HepG2 (cell line): ENCODE results near the gene DOLK. TPM values are rescaled to one million over a fixed set of nuclear protein-coding genes. Genes with fewer than 3 reads are reported as not detected.

Experiments
- HOMEZ ChIP-seq: IDR thresholded peaks from 2 replicates; pipeline ENCODE4 v1.6.1; 2016; ENCODE audit warnings: low read depth
- IRF1 ChIP-seq: sonication (generic); formaldehyde crosslinking; IDR thresholded peaks from 2 replicates; pipeline ENCODE4 v1.4.0; 2020; ENCODE audit warnings: low read depth, mild to moderate bottlenecking, missing genetic modification reagents
- KDM5B ChIP-seq: sonication (generic); formaldehyde crosslinking; IDR thresholded peaks from 2 replicates; pipeline ENCODE4 v1.4.0; 2020; ENCODE audit warnings: missing genetic modification reagents, mild to moderate bottlenecking, borderline replicate concordance
- MEIS1 ChIP-seq: sonication (generic); formaldehyde crosslinking; IDR thresholded peaks from 2 replicates; pipeline ENCODE4 v1.9.0; 2021; ENCODE audit warnings: mild to moderate bottlenecking, missing genetic modification reagents, moderate library complexity, borderline replicate concordance
- NPAS2 ChIP-seq: sonication (generic); formaldehyde crosslinking; IDR thresholded peaks from 2 replicates; pipeline ENCODE4 v1.8.0; 2022; ENCODE audit warnings: mild to moderate bottlenecking, missing genetic modification reagents, borderline replicate concordance
- NR2F6 ChIP-seq, 2 experiments: IDR thresholded peaks; 2 replicates each; pipeline ENCODE4 v1.6.1; 2016; ENCODE audit warnings: antibody characterized with exemption in 1 of 2, mild to moderate bottlenecking in 1 of 2
- PITX1 ChIP-seq: sonication (generic); formaldehyde crosslinking; IDR thresholded peaks from 2 replicates; pipeline ENCODE4 v1.5.1; 2020; ENCODE audit warnings: mild to moderate bottlenecking, missing genetic modification reagents
- PLSCR1 ChIP-seq: sonication (generic); formaldehyde crosslinking; IDR thresholded peaks from 2 replicates; pipeline ENCODE4 v1.5.0; 2020; ENCODE audit warnings: missing genetic modification reagents, mild to moderate bottlenecking, borderline replicate concordance
- SOX5 ChIP-seq: IDR thresholded peaks from 2 replicates; pipeline ENCODE4 v1.6.1; 2016; ENCODE audit warnings: borderline replicate concordance
- STAT6 ChIP-seq: sonication (generic); formaldehyde crosslinking; IDR thresholded peaks from 2 replicates; pipeline ENCODE4 v1.4.0; 2020; ENCODE audit warnings: missing genetic modification reagents, mild to moderate bottlenecking, borderline replicate concordance
- ZFP82 ChIP-seq: sonication (generic); formaldehyde crosslinking; IDR thresholded peaks from 2 replicates; pipeline ENCODE4 v1.5.1; 2020; ENCODE audit warnings: mild to moderate bottlenecking, missing genetic modification reagents, borderline replicate concordance
- ZMYM2 ChIP-seq: sonication (generic); formaldehyde crosslinking; IDR thresholded peaks from 2 replicates; pipeline ENCODE4 v1.8.0; 2022; ENCODE audit warnings: mild to moderate bottlenecking, missing genetic modification reagents
- ZNF331 ChIP-seq: sonication (generic); formaldehyde crosslinking; IDR thresholded peaks from 2 replicates; pipeline ENCODE4 v1.4.0; 2020; ENCODE audit warnings: missing genetic modification reagents
- ZNF512 ChIP-seq: sonication (generic); formaldehyde crosslinking; IDR thresholded peaks from 2 replicates; pipeline ENCODE4 v1.4.0; 2020; ENCODE audit warnings: mild to moderate bottlenecking, missing genetic modification reagents
- ZNF687 ChIP-seq: sonication (generic); formaldehyde crosslinking; IDR thresholded peaks from 2 replicates; pipeline ENCODE4 v1.5.1; 2020; ENCODE audit warnings: mild to moderate bottlenecking, missing genetic modification reagents, moderate library complexity
- polyA plus RNA-seq, 8 experiments: library from polyadenylated mRNA; depleted of rRNA in 3 of 8; stranded (reverse) in 7 of 8; unstranded in 1 of 8; fragments of >200 nt; fragmentation: Illumina TruSeq in 4 of 8; extraction: Trizol in 4 of 8; gene quantifications; 2 replicates each; pipeline versions ENCODE4 v1.2.1 to v1.2.3, GENCODE V29; 2011 to 2016; ENCODE audit warnings: low read depth in 4 of 8, missing spikeins in 1 of 8, mixed read lengths in 1 of 8; ENCODE audit not compliant: insufficient read depth in 1 of 8
- total RNA-seq, 5 experiments: library from RNA; depleted of rRNA; stranded (reverse); fragments of >200 nt; fragmentation: Illumina TruSeq; extraction: Trizol; gene quantifications; 2 replicates each; pipeline ENCODE4 v1.2.3, GENCODE V29; 2016; ENCODE audit warnings: low read depth in 1 of 5

DOLK gene
- total and polyA plus RNA-seq, 2 of the 13 experiments (the other 11 are each of a cell fraction or from before 2014, with no cell fraction given), result 15.4 to 18.7 TPM

GRCh38 chr9:128905964-128906363, 41.4 kb downstream of the DOLK start (continued):
- TF ChIP-seq HOMEZ (peak; percentile 33; the same call in 1 of the 2 replicates), ZNF331 (CRISPR knock-in tag) (peak; percentile 30; the same call in 1 of the 2 replicates), ZFP82 (CRISPR knock-in tag) (no peak), PITX1 (peak; percentile 70; the same call in 1 of the 2 replicates), NR2F6 (IDR thresholded peaks at IDR 0.05) (peak; percentile 22), NR2F6 (CRISPR knock-in tag; IDR thresholded peaks at IDR 0.05) (0 out of 2 replicates have a peak, but pooled peaks have one; percentile 6), KDM5B (CRISPR knock-in tag) (no peak), MEIS1 (CRISPR knock-in tag) (no peak), ZNF687 (CRISPR knock-in tag) (peak; percentile 15; the same call in 1 of the 2 replicates), ZNF512 (no peak), SOX5 (CRISPR knock-in tag) (peak; percentile 32; the same call in 1 of the 2 replicates), STAT6 (0 out of 2 replicates have a peak, but pooled peaks have one; percentile 41), NPAS2 (CRISPR knock-in tag) (no peak), ZMYM2 (no peak), IRF1 (no peak), PLSCR1 (CRISPR knock-in tag) (no peak)
